ENCODE measurements around the gene FRMD8.
"Not testable (repeated sequence)": the region's sequence is repeated elsewhere in the genome, so short reads cannot be mapped to it uniquely, and the experiment has no call there.

Gene FRMD8

GRCh38 chr11:65400307-65401072 lies 14.1 kb downstream of the FRMD8 start:
- H3K27me3 Mint-ChIP-seq, result no peaks in the 10 kb centered on the region

GRCh38 chr11:65401073-65401802 lies 14.8 kb downstream of the FRMD8 start:
- Mint-ChIP-seq H3K4me3 (no peak overlapping the region), H3K27ac (ENCODE audit: low read depth) (peak overlapping the region; percentile 86), H3K36me3 (ENCODE audit: insufficient read depth) (peaks cover 37% of the 10 kb centered on the region), H3K4me1 (peaks cover 6% of the 10 kb centered on the region), H3K27me3 (no peaks in the 10 kb centered on the region), H3K9me3 (no peaks in the 10 kb centered on the region)
- ATAC-seq (replicated peaks; ENCODE audit: extremely low read depth, poor library complexity, severe bottlenecking) (no peak), DNase-seq (ENCODE audit: low spot score in 2 of 2) (no peak)

More at GRCh38 chr11:65400307-65401072, 14.1 kb downstream of the FRMD8 start:
- no peak for ATAC-seq (replicated peaks; ENCODE audit: extremely low read depth, poor library complexity, severe bottlenecking)
- peak overlapping the region; percentile 22 for H3K27ac Mint-ChIP-seq (ENCODE audit: low read depth)
- DNase-seq (ENCODE audit: low spot score in 2 of 2), result no peak
- peaks cover 31% of the 10 kb centered on the region for H3K36me3 Mint-ChIP-seq (ENCODE audit: insufficient read depth)
- H3K4me1 Mint-ChIP-seq, result peaks cover 6% of the 10 kb centered on the region
- H3K9me3 Mint-ChIP-seq, result no peaks in the 10 kb centered on the region
- no peak overlapping the region for H3K4me3 Mint-ChIP-seq

GRCh38 chr11:65401803-65402248 lies 15.4 kb downstream of the FRMD8 start:
- ATAC-seq (replicated peaks; ENCODE audit: extremely low read depth, poor library complexity, severe bottlenecking), result no peak
- Mint-ChIP-seq H3K36me3 (ENCODE audit: insufficient read depth) (peaks cover 39% of the 10 kb centered on the region), H3K27ac (ENCODE audit: low read depth) (peak overlapping the region; percentile 86), H3K9me3 (no peaks in the 10 kb centered on the region), H3K4me3 (no peak overlapping the region), H3K27me3 (no peaks in the 10 kb centered on the region), H3K4me1 (peaks cover 6% of the 10 kb centered on the region)
- DNase-seq (ENCODE audit: low spot score in 2 of 2), result no peak

GRCh38 chr11:65402790-65403189 lies 16.4 kb downstream of the FRMD8 start:
- H3K4me1 Mint-ChIP-seq, result peaks cover 6% of the 10 kb centered on the region
- H3K36me3 Mint-ChIP-seq (ENCODE audit: insufficient read depth), result peaks cover 41% of the 10 kb centered on the region
- ATAC-seq (replicated peaks; ENCODE audit: extremely low read depth, poor library complexity, severe bottlenecking) (no peak), DNase-seq (ENCODE audit: low spot score in 2 of 2) (no peak)
- no peaks in the 10 kb centered on the region for H3K9me3 Mint-ChIP-seq
- no peak overlapping the region for H3K4me3 Mint-ChIP-seq
- H3K27me3 Mint-ChIP-seq, result no peaks in the 10 kb centered on the region
- H3K27ac Mint-ChIP-seq (ENCODE audit: low read depth), result no peak overlapping the region

- Mint-ChIP-seq H3K4me3 (no peak overlapping the region), H3K27me3 (no peaks in the 10 kb centered on the region), H3K27ac (ENCODE audit: low read depth) (no peak overlapping the region), H3K4me1 (peaks cover under 1% of the 10 kb centered on the region), H3K36me3 (ENCODE audit: insufficient read depth) (peaks cover 44% of the 10 kb centered on the region), H3K9me3 (no peaks in the 10 kb centered on the region)
- ATAC-seq (replicated peaks; ENCODE audit: extremely low read depth, poor library complexity, severe bottlenecking) (no peak), DNase-seq (ENCODE audit: low spot score in 2 of 2) (no peak)
Measured at GRCh38 chr11:65403607-65404121, 17.2 kb downstream of the FRMD8 start.

- H3K27me3 Mint-ChIP-seq, result no peaks in the 10 kb centered on the region
- ATAC-seq (replicated peaks; ENCODE audit: extremely low read depth, poor library complexity, severe bottlenecking) (no peak), DNase-seq (ENCODE audit: low spot score in 2 of 2) (no peak)
- H3K9me3 Mint-ChIP-seq, result no peaks in the 10 kb centered on the region
- H3K4me1 Mint-ChIP-seq, result no peaks in the 10 kb centered on the region
- H3K27ac Mint-ChIP-seq (ENCODE audit: low read depth), result no peak overlapping the region
- H3K4me3 Mint-ChIP-seq, result no peak overlapping the region
- H3K36me3 Mint-ChIP-seq (ENCODE audit: insufficient read depth), result peaks cover 49% of the 10 kb centered on the region
Measured at GRCh38 chr11:65404210-65404609, 17.8 kb downstream of the FRMD8 start.

- H3K27me3 Mint-ChIP-seq, result no peaks in the 10 kb centered on the region
- H3K9me3 Mint-ChIP-seq, result no peaks in the 10 kb centered on the region
- no peaks in the 10 kb centered on the region for H3K4me1 Mint-ChIP-seq
- H3K27ac Mint-ChIP-seq (ENCODE audit: low read depth), result no peak overlapping the region
- DNase-seq (ENCODE audit: low spot score in 2 of 2) (no peak), ATAC-seq (replicated peaks; ENCODE audit: extremely low read depth, poor library complexity, severe bottlenecking) (no peak)
- H3K36me3 Mint-ChIP-seq (ENCODE audit: insufficient read depth), result peaks cover 50% of the 10 kb centered on the region
- H3K4me3 Mint-ChIP-seq, result no peak overlapping the region
Measured at GRCh38 chr11:65404638-65405339, 18.4 kb downstream of the FRMD8 start.

GRCh38 chr11:65410936-65411680 lies 24.7 kb downstream of the FRMD8 start:
- no peak overlapping the region for H3K27ac Mint-ChIP-seq (ENCODE audit: low read depth)
- no peak for DNase-seq (ENCODE audit: low spot score in 2 of 2)
- H3K36me3 Mint-ChIP-seq (ENCODE audit: insufficient read depth), result peaks cover 40% of the 10 kb centered on the region
- no peak for ATAC-seq (replicated peaks; ENCODE audit: extremely low read depth, poor library complexity, severe bottlenecking)
- no peak overlapping the region for H3K4me3 Mint-ChIP-seq
- H3K9me3 Mint-ChIP-seq, result no peaks in the 10 kb centered on the region
- peaks cover 7% of the 10 kb centered on the region for H3K4me1 Mint-ChIP-seq
- H3K27me3 Mint-ChIP-seq, result no peaks in the 10 kb centered on the region

- no peak overlapping the region for H3K4me3 Mint-ChIP-seq
- no peaks in the 10 kb centered on the region for H3K9me3 Mint-ChIP-seq
- H3K4me1 Mint-ChIP-seq, result peaks cover 12% of the 10 kb centered on the region
- no peaks in the 10 kb centered on the region for H3K27me3 Mint-ChIP-seq
- no peak for DNase-seq (ENCODE audit: low spot score in 2 of 2)
- ATAC-seq (replicated peaks; ENCODE audit: extremely low read depth, poor library complexity, severe bottlenecking), result no peak
- H3K36me3 Mint-ChIP-seq (ENCODE audit: insufficient read depth), result peaks cover 37% of the 10 kb centered on the region
- H3K27ac Mint-ChIP-seq (ENCODE audit: low read depth), result no peak overlapping the region
Measured at GRCh38 chr11:65411681-65412070, 25.2 kb downstream of the FRMD8 start.

- Mint-ChIP-seq H3K4me1 (peaks cover 20% of the 10 kb centered on the region), H3K4me3 (no peak overlapping the region), H3K9me3 (no peaks in the 10 kb centered on the region), H3K36me3 (ENCODE audit: insufficient read depth) (peaks cover 31% of the 10 kb centered on the region), H3K27ac (ENCODE audit: low read depth) (no peak overlapping the region), H3K27me3 (no peaks in the 10 kb centered on the region)
- DNase-seq (ENCODE audit: low spot score in 2 of 2) (no peak), ATAC-seq (replicated peaks; ENCODE audit: extremely low read depth, poor library complexity, severe bottlenecking) (no peak)
Measured at GRCh38 chr11:65412271-65413076, 26.0 kb downstream of the FRMD8 start.

- Mint-ChIP-seq H3K4me1 (peaks cover 26% of the 10 kb centered on the region), H3K36me3 (ENCODE audit: insufficient read depth) (peaks cover 30% of the 10 kb centered on the region)
- H3K27ac Mint-ChIP-seq (ENCODE audit: low read depth); H3K9me3 Mint-ChIP-seq; DNase-seq (ENCODE audit: low spot score in 2 of 2); H3K4me3 Mint-ChIP-seq; H3K27me3 Mint-ChIP-seq; ATAC-seq (replicated peaks; ENCODE audit: extremely low read depth, poor library complexity, severe bottlenecking): not testable (repeated sequence)
Measured at GRCh38 chr11:65413077-65413664, 26.7 kb downstream of the FRMD8 start.
